PFSK-1 (cell line): Measurements from ENCODE around the gene ANK2.

Experiments used
- POLR2AphosphoS5 ChIP-seq: IDR thresholded peaks from 2 replicates; pipeline ENCODE4 v1.6.1; 2012; ENCODE audit warnings: low read depth, mild to moderate bottlenecking, control low read depth, low read length, moderate library complexity
- TF ChIP-seq, protein P1 (sequence below), 2 experiments: IDR thresholded peaks; 2 replicates each; pipeline versions ENCODE4 v1.6.1 to v1.8.0; 2011 to 2012; ENCODE audit warnings: low read depth in 2 of 2, low read length in 2 of 2, control low read depth in 1 of 2, inconsistent platforms in 1 of 2, mild to moderate bottlenecking in 1 of 2, moderate library complexity in 1 of 2; ENCODE audit not compliant: insufficient read depth in 1 of 2

DNA sequence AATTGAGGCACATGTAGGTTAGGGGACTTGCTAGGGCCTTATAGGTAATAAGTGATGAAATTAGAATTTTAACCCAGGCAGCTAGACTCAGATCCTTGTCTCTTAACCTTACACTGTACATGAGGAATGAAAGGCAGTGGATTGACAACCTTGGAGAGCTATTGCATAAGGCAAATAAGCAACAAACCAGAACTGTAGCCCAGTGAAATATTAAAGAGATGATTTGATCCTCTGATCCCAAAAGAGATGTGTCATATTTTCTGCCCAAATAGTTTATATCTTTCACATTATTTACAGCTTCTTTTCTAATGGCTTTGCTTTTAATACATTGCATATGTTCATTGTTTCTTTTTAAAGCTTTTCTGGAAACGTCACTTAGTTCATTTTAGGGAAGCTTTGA, 252.6 kb downstream of the ANK2 start:
- TF ChIP-seq, protein P1, sequence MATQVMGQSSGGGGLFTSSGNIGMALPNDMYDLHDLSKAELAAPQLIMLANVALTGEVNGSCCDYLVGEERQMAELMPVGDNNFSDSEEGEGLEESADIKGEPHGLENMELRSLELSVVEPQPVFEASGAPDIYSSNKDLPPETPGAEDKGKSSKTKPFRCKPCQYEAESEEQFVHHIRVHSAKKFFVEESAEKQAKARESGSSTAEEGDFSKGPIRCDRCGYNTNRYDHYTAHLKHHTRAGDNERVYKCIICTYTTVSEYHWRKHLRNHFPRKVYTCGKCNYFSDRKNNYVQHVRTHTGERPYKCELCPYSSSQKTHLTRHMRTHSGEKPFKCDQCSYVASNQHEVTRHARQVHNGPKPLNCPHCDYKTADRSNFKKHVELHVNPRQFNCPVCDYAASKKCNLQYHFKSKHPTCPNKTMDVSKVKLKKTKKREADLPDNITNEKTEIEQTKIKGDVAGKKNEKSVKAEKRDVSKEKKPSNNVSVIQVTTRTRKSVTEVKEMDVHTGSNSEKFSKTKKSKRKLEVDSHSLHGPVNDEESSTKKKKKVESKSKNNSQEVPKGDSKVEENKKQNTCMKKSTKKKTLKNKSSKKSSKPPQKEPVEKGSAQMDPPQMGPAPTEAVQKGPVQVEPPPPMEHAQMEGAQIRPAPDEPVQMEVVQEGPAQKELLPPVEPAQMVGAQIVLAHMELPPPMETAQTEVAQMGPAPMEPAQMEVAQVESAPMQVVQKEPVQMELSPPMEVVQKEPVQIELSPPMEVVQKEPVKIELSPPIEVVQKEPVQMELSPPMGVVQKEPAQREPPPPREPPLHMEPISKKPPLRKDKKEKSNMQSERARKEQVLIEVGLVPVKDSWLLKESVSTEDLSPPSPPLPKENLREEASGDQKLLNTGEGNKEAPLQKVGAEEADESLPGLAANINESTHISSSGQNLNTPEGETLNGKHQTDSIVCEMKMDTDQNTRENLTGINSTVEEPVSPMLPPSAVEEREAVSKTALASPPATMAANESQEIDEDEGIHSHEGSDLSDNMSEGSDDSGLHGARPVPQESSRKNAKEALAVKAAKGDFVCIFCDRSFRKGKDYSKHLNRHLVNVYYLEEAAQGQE (IDR thresholded peaks at IDR 0.05; ENCODE audit: insufficient read depth in 1 of 2, low read depth in 2 of 2, low read length in 2 of 2), result no peak
- TF ChIP-seq POLR2AphosphoS5, result no peak
